Stimulated activated CD8-positive, alpha-beta memory T cell treated with anti-CD3 and anti-CD28 coated beads, Interleukin-4, amount 100 ng/mL, for 4 hours (primary cell): ENCODE measurements around the gene BANF1.

Experiments used
- DNase-seq, 2 donors: peaks; one replicate each; pipeline ENCODE4 v3.0.0-alpha.2; 2020; ENCODE audit warnings: low read depth in 2 of 2, low spot score in 1 of 2

BANF1 gene

GRCh38 chr11:66001942-66002647 is at the start of gene BANF1, which contains the start of gene EIF1AD:
Gene BANF1, plus strand, starts transcription at chr11:66002503. Its CDS starts 748 bp downstream, at chr11:66003251.
Gene EIF1AD, minus strand, starts transcription at chr11:66002157. Its CDS starts 1,768 bp downstream, at chr11:66000389.
- DNase-seq = peak; percentile 83 to 84

DNA sequence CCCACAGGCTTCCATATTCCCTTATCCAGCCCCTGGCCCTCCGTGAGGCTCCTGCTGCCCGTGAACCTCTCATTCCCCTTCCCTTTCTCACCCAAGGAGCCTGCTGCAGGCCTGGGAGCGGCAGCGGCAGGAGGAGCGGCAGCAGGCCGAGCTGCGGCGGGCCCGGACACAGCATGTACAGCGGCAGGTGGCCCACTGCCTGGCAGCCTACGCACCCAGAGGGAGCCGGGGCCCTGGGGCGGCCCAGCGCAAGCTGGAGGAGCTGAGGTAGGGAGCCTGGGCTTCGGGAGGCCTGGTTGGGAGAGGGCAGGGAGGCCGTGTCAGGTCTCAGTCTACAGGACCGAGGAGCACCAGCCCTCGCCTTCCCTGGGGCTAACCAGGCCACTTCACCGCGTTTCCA is 48.8 kb upstream of the BANF1 start:
- no peak for DNase-seq

DNA sequence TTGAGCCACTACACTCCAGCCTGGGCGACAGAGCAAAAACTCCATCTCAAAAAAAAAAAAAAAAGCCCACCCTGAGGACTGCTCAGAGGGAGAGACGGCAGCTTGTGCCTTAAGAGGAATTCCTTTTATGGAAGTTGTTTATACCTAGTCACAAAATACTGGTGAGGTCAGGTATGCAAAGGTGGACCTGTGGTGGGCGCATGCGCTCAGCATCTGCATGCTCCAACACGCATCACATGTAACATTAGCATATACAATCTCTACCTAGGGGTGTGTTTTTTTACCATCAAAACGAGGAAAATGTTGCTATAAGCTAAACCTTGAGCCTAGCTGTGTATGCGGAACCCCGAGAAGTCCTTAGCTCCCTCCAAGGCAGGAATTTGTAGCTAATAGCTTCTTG is 47.5 kb upstream of the BANF1 start:
- no peak for DNase-seq

- DNase-seq = no peak
Observed at GRCh38 chr11:65958291-65958690, 44.0 kb upstream of the BANF1 start.

DNA sequence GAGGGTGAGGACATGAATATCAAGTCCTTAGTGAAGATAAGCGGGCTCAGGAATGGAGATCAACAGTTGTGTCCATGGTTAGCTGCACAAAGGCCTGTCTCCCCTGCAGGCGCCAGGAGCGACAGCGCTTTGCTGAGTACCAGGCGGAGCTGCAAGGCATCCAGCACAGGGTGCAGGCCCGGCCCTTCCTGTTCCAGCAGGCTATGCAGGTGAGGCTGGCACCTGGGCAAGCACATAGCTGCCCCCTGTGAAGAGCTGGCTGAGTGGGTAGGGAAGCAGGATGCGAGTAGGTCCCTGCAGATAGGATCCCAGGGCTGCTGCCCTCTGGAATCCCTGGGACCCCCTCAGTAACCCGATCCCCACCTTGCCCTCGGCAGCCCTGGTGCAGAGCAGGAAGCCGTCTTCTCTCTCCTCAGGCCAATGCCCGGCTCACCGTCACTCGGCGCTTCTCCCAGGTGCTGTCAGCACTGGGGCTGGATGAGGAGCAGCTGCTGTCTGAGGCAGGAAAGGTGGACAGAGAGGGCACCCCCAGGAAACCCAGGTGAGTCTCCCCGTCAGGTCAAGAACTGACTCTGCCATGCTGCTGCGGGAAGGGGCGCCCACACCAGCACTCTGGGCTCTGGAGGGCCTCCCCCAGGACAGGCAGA is 43.4 kb upstream of the BANF1 start:
- DNase-seq = no peak

GRCh38 chr11:65960824-65961266 is 41.5 kb upstream of the BANF1 start:
- no peak for DNase-seq

DNA sequence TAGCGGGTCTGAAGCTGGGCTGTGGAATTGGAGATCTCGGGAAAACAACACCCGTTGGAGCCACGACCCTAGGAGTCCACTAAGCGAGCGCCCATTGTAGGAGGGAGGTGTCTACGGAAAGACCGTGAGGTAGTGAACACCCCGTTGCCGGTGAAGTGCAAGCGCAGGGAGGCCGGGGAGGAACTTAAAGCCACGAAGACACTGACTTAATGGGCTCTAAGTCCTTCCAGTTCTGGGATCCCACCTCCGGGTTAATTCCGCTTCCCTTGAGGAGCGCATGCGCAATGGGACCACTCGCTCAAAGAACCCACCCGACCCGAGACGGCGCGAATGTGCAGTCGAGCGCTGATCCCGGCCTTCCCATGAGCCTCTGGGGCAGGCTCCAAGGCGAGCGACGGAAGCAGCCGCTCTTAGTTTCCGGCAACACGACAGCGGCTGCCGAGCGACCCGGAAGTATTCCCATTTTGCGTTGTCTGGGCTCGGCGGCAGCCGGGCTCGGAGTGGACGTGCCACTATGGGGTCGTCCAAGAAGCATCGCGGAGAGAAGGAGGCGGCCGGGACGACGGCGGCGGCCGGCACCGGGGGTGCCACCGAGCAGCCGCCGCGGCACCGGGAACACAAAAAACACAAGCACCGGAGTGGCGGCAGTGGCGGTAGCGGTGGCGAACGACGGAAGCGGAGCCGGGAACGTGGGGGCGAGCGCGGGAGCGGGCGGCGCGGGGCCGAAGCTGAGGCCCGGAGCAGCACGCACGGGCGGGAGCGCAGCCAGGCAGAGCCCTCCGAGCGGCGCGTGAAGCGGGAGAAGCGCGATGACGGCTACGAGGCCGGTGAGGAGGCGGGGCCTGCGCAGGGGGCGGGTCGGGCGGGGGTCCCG is 40.8 kb upstream of the BANF1 start, which contains the start of gene SART1:
Gene SART1, plus strand, starts transcription at position 468 of the 874 bp plus-strand sequence. Its CDS starts 47 bp downstream, at position 515.
- DNase-seq = peak; percentile 82 to 95

DNA sequence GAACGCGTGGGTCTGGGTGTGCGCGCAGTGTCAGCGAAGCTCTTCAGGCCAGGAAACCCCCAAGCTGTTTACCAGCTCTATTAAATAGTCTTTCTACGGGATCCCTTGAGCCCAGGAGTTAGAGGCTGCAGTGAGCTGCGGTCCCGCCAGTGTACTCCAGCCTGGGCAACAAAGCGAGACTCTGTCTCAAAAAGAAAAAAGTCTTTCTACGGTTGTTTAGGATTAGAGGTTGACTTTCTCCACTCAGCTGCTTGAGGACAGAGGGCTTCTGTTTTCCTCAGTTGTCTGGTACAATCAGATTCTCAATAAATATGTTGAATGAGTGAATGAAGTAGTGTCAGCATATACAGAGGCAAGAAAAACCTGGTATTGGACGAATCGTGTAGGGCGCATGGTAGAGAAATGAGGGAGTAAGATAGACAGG is 40.1 kb upstream of the BANF1 start:
- DNase-seq = peak in 1 of 2 donors; percentile 23

GRCh38 chr11:65964906-65965305 is 37.4 kb upstream of the BANF1 start:
- no peak for DNase-seq

DNA sequence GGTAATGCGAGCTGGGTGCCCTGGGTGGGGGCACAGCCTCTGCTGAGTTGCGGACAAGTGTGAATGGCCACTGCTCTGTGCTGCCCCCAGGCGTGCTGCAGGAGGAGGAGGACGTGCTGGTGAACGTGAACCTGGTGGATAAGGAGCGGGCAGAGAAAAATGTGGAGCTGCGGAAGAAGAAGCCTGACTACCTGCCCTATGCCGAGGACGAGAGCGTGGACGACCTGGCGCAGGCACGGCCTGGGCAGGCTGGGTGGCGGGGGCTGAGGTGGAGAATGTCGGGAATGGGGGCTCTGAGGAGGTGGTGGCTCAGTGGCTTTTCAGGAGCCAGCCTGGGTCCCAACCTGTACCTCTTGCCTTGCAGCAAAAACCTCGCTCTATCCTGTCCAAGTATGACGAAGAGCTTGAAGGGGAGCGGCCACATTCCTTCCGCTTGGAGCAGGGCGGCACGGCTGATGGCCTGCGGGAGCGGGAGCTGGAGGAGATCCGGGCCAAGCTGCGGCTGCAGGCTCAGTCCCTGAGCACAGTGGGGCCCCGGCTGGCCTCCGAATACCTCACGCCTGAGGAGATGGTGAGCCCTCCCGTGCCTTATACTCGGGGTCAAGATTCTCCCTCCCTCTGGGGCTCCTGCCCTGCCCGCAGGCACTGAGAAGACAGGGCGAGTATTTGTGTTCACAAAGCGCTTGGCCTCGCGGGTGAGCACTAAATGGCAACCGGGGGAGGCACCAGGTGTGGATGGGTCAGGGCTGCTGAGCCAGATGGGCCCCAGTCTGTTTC is 36.1 kb upstream of the BANF1 start:
- no peak for DNase-seq

- DNase-seq = no peak
Observed at GRCh38 chr11:65967329-65967934, 34.9 kb upstream of the BANF1 start.

DNA sequence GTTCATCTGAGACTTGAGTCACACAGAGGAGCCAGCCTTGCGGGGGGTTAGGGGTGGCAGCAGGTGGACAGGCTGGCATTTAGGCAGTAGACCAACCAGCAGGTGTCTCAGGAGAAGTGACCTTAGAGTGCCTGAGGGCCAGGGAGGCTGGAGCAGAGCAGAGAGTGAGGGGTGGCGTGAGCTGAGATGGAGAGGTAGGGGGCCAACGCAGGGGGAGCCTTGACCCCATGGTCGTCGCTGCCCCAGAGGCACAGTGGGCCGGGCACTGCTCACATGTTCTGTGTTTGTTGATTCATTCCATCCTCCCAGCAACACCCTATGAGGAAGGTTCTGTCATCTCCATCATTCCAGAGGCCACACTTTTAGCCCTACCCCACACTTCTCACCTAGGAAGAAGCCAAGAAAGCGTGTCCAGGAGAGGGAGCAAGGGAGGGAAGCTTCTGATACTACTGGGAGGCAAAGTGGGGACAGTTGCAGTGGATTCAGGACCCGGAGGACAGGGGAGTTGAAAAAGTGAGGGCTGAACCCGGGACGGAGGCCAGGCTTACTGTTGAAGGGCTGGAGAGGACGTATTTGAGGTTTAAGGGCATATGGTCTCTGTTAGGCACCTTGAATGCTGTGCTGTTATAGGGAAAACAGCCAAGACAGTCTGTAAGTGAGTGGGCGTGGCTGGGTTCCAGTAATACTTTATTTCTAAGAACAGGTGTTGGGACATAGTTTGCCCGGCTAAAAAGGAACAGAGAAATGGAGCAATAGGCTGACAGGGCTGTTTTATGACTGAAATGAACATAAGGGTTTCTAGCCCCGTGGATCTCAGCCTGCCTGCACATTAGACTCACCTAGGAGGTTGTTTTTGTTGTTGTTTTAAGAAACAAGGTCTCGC is 33.5 kb upstream of the BANF1 start:
- no peak for DNase-seq

DNA sequence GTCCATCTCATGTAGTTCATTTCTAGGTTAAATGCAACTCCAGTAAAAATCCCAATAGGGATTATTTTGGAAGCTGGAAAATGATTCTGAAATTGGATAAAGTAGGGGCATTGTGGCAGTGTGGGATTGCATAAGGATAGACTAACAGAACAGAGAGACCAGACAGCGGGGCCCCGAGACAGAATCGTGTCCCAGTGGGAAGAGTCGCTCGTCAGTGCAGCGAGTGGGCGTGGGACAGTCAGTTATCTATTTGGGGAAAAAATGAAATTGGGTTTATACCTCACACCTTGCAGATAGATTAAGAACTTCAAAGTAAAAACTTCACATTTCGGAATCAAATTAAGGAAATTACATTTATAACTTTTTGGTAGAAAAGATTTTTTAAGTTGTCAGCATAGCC is 30.2 kb upstream of the BANF1 start:
- no peak for DNase-seq

DNA sequence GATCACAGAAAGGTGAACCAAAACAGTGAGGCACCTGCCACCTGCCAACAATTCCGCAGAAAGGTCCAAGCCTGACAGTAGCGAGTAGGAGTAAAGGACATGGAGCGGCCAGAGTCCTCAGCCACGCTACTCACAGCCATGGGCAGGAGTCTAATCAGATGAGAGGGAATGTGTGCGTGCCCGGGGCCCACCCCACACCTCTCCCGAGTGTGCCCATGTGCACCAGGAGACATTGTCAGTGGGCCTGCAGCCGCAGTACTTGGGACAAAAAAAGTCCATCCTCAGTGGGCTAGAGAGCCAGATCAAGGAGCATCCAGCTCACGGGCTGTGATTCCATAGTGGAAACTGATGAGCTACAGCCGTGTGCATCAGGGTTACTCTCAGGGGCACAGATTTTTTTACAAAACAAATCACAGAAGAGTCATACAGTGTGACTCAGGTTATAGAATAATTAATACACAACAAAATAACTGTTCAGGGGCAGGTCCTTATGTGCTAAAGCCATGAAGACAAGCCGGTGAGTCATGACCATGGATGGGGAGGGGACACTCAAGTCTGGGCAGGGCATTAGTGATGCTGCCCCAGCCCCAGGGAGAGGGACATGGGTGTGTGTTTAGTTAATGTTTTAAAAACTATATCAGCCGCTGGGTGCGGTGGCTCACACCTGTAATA is 28.7 kb upstream of the BANF1 start:
- no peak for DNase-seq

GRCh38 chr11:65975771-65976170 is 26.5 kb upstream of the BANF1 start:
- no peak for DNase-seq

DNA sequence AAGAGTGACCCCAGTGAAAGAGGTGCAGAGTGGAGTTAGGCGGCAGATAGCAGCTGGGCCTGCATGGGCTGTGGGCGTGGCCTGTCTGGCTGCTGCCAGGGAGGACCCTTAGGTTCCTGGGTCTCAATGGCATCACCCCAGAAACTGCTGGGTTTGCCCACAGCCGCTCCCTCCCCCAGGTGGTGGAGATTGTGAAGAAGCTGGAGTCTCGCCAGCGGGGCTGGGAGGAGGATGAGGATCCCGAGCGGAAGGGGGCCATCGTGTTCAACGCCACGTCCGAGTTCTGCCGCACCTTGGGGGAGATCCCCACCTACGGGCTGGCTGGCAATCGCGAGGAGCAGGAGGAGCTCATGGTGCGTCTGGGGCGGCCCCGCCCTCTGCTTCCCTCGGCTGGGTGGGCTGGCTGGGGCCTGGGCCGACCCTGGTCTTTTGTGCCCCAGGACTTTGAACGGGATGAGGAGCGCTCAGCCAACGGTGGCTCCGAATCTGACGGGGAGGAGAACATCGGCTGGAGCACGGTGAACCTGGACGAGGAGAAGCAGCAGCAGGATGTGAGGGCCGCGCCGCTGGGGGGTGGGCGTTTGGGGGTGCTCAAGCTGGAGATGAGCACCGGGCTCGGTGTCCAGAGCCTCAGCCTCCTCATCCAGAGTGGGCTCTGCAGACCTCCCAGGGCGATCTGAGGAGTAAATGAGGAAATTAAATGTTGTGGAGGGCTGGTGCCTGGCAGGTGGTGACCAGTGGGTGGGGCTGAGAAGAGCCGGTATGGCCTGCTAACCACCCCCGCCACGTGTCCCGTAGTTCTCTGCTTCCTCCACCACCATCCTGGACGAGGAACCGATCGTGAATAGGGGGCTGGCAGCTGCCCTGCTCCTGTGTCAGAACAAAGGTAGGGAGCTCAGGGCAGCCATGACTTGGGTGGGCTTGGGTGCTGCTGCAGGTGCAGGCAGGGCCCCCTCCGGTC is 25.8 kb upstream of the BANF1 start:
- no peak for DNase-seq

DNA sequence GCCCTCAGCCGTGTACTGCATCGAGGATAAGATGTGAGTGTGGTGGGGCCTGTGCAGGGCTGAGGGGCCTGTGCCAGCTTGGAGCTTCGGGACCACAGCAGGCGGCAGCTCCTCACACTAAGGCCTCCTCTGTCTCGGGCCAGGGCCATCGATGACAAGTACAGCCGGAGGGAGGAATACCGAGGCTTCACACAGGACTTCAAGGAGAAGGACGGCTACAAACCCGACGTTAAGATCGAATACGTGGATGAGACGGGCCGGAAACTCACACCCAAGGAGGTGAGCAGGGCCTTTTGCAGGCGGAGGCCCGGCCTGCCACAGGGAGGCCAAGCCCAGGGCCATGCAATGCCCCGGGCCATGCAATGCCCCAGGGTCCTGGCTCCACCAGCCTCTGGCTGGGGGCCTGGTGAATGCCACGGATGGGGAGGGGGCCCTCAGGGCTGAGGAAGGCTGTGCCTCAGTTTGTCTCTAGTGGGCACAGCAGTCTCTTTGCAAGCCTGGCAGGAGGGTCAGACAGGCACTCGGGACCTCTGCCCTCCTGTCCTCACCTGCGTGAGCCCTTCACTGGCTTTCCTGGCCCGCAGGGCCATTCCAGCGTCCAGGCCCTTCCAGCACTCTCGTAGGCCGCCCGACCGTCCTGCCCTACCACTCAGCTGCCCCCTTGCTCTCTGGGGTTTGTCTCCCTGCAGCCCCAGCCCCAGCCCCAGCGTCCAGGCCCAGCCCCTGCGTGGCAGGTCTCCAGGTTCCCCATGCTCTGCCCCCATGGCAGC is 24.5 kb upstream of the BANF1 start:
- no peak for DNase-seq
